Measurements from ENCODE around the gene RFXANK.

DNA sequence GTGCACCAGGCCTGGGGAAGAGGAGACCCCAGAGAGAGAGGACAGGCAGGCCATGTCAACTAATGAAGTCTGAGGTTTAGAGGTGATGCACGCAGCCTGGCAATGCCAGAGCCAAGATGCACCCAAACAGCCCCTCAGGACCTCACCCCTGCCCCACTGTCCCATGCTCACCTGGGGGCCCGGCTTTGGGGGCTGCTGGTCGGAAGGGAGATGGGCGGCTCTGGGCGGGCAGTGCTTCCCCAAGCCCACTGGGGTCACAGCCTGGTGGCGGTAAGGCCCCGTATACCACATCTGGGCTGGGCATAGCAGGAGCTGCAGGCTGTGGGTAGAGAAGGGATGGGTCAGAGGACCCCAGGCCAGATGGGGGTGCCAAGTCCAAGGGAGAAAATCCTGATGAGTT is 45.2 kb upstream of the RFXANK start:
- TF ChIP-seq, protein P1, sequence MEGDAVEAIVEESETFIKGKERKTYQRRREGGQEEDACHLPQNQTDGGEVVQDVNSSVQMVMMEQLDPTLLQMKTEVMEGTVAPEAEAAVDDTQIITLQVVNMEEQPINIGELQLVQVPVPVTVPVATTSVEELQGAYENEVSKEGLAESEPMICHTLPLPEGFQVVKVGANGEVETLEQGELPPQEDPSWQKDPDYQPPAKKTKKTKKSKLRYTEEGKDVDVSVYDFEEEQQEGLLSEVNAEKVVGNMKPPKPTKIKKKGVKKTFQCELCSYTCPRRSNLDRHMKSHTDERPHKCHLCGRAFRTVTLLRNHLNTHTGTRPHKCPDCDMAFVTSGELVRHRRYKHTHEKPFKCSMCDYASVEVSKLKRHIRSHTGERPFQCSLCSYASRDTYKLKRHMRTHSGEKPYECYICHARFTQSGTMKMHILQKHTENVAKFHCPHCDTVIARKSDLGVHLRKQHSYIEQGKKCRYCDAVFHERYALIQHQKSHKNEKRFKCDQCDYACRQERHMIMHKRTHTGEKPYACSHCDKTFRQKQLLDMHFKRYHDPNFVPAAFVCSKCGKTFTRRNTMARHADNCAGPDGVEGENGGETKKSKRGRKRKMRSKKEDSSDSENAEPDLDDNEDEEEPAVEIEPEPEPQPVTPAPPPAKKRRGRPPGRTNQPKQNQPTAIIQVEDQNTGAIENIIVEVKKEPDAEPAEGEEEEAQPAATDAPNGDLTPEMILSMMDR (conservative IDR thresholded peaks at IDR 0.05; ENCODE audit: low read length), result no peak
- no peak for TF ChIP-seq EZH2phosphoT487 (IDR thresholded peaks at IDR 0.05; ENCODE audit: borderline replicate concordance, low read depth, low read length)
